Measurements from ENCODE around the gene SLC9B2.

SLC9B2 gene

DNA sequence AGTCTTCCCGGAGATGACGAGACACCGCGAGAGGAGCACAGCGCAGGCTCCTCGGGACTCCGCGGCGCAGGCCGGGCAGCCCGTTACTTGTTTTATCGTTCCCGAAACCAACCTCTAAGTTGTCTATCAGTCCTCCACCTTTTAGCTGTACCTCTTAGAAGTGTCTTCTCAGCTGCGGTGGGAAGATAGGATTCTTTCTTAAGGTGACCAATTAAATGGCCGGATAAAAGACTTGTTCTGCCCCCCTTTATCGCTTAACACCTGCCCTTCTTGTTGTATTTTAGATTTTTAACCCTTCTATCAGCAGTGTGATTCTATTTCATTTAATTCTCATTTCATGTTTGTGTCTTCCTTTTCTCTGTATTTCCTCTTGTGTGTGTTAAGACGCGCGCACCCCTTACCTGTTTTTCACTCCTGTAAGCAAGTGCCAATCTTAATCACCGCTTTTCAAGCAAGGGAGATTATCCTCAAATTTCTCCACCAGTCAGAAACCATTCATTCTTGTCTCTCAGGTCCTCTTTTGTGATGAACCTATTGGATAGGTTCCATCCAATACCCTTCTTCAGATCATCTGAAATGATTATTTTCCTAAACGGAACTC, at the start of gene SLC9B2:
Gene SLC9B2 (minus strand): TSS at position 15 of the 601 bp plus-strand sequence. CDS start 9,211 bp downstream, outside the sequence.
- peak; percentile 2 for DNase-seq

DNA sequence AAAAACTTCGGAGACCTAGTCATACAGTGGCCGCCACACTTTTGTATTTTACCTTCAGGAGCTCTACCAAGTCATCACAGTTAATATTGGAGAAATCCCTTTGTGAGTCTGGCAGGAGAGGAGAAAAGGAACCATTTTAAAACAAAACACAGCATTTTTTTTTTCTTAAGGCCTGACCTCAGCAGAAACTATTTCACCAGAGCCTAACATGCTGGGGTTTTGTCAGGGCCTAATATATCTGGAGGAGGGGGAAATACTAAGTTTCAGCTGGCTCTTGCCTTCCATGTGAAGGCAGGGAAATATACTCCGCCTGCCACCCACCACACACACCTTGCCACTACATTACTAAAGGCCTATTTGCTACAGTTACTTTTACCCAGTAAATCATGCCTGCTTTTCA, 49.6 kb upstream of the SLC9B2 start:
- DNase-seq = no peak

DNA sequence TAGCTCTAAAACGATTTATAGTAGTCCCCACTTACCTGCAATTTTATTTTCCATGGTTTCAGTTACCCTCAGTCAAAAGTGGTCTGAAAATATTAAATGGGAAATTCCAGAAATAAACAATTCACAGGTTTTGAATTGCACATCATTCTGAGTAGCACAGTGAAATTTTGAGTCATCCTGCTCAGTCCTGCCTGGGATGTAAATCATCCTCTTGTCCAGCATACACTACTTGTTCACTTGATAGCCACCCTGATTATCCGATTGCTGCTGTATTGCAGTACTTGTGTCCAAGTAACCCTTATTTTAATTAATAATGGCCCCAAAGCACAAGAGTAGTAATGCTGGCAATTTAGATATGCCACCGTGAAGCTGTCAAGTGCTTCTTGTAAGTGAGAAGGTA, 46.6 kb upstream of the SLC9B2 start:
- no peak for DNase-seq

DNA sequence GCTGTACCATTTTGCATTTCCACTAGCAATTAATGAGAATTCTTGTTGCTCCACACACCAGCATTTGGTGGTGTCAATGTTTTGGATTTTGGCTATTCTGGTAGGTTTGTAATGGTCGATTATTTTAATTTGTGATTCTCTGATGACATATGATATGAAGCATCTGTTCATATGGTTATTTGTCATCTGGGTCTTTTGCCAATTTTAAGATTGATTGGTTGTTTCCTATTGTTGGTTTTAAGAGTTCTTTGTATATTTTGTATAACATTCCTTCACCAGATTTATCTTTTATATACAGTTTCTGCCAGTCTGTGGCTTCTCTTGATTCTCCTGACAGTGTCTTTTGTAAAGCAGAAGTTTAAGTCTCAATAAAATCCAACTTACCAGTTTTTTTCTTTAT, 41.6 kb upstream of the SLC9B2 start:
- DNase-seq = no peak

DNA sequence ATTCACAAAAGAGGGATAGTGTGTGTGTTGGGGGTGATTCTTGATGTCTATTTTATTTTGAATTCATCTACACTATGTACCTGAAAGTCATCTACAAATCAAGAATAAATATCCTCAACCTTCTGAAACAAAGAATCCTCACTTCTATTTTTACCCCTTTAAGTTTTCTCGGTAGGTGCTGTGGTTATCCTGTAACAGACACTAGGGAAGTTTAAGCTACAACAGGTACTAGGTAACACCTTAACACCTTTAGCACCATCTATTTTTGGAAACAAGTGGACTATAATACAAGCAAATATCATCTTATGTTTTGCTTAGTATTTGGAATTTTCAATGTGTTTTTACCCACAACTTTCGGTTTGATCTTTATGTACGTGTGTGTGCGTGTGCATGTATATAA, 35.0 kb upstream of the SLC9B2 start:
- no peak for DNase-seq

GRCh38 chr4:103108542-103108941, 32.0 kb upstream of the SLC9B2 start:
- no peak for DNase-seq

- DNase-seq = no peak
Measured at GRCh38 chr4:103105558-103106356, 29.2 kb upstream of the SLC9B2 start.

DNA sequence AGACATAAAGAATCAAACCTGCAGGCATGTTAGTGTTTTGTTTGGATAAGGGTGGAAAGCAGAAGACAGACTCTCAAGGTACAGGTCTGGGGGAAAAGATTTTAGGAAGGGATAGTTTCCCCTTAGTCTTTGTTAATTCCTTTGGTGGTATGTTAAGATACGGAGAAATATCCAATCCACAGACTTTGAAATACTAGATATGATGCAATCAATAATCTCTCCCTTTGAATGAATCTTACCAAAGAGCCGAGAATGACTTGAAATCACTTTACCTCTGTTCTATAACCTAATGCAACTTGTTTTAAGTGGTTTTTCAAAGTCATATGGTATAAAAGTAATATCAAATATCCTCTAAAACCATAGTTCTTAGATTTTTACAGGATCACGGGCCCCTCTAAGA, 28.3 kb upstream of the SLC9B2 start:
- DNase-seq = no peak

- DNase-seq = no peak
Measured at GRCh38 chr4:103100691-103101090, 24.1 kb upstream of the SLC9B2 start.

DNA sequence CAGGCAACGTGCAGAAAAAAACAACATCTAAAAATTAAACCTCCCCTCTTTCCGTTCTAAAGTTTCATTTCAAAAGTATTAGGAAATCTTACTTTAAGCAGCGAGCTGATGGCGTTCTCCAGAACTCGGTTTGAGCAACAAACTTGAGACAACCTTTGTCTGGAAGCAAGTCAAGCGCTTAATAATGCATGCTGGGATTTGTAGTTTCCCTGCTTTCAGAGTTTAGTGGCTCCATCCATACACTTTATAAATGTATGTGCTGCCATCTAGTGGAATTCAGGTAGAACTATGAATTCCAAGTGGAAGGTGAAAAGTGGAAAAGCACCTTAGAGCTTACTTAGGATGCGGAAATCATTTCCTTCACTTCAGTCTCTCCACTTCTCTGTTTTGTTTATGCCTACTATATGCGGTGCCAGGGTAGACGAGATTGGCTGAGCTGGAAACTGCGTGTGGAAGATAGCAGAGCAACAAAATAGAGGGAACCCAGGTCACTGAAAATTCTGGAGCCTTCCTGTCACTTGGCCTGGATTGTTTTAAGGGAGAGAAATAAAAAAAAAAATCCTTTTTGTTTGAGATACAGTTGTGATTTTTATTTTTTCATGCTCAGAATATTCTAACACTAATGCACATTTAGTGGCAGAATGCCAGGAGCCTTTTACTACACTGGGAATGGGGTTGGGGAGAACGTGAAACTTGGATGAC, 23.3 kb upstream of the SLC9B2 start, which contains the start of gene BDH2:
Gene BDH2 (minus strand): TSS at position 144 of the 702 bp plus-strand sequence. CDS start 3,580 bp downstream, outside the sequence.
- peak; percentile 56 for DNase-seq

GRCh38 chr4:103098756-103099440, 22.3 kb upstream of the SLC9B2 start:
- no peak for DNase-seq

DNA sequence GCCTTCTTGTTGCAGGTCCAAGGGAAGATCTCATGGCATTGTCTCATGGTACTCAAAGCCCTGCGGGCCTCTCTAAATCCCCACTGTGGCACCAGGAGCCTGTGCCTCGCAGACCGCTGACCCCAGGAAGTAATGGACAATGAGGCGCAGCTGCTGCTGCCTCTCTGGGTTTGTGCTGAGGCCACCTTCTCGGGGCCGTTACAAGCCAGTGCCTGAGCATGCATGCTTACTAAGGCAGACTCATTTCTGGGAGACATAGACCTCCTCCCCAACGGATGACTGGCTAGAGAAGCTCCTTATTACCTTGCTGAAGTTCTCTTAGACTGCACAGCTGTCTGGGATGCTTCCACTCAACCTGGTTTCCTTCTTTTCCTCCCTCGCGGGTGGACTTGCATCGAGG, 21.8 kb upstream of the SLC9B2 start:
- DNase-seq = no peak

DNA sequence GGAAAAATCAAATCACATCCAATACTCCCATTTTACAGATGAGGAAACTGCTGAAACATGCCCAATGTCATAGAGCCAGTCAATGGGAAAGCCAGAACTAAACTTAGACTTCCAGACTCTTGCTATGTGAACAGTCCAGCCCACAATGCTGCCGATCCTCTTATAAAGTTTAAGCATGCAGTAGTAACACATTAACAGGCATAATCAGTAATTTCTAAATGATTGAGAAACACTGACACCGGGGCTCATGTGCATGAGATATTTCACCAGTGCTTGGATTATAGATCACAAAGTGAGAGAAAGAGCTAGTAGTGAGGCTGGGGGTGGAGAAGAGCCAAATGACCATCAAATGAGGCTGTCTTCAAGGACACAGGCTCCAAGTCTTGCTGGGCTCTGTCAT, 20.6 kb upstream of the SLC9B2 start:
- DNase-seq = no peak

DNA sequence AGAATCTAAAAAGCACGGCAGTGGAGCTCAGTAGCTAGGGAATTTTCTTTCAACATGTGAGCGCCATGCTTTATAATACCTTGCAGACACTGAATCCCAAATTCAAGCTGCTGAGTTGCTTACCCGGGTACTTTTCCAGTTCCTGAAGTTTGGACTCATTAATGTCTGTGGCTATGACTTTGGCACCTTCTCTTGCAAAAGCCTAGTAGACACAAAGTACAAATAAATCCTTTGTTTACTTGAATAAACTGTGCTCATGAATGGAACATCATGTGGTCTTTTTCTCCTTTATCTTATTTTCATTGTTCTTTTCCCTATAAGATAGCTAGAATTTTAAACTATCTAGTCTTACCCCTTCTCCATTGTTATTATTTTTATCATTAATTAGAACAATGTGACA, 18.5 kb upstream of the SLC9B2 start:
- no peak for DNase-seq

- no peak for DNase-seq
Measured at GRCh38 chr4:103092245-103092644, 15.7 kb upstream of the SLC9B2 start.

- DNase-seq = peak; percentile 1
Measured at GRCh38 chr4:103091601-103092223, 15.2 kb upstream of the SLC9B2 start.

DNA sequence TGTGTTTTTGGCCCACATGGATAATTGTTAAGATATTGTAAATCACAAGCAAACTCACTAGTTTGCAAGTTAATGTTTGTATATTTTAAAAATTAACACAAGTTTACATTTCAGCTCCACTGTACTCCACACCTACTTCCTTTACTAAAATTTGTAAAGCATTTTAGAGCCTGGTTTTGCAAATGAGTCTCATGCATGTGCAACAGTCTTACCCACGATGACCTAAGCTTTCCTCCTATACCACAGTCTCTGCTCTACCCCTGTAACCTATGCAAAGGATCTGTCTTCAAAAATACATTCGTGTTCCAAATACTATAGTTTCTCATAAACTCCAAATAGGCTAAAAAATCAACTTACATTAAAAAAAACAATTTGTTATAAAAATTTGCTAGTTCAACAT, 12.9 kb upstream of the SLC9B2 start:
- DNase-seq = no peak

GRCh38 chr4:103086551-103086950, 10.0 kb upstream of the SLC9B2 start:
- DNase-seq = no peak

DNA sequence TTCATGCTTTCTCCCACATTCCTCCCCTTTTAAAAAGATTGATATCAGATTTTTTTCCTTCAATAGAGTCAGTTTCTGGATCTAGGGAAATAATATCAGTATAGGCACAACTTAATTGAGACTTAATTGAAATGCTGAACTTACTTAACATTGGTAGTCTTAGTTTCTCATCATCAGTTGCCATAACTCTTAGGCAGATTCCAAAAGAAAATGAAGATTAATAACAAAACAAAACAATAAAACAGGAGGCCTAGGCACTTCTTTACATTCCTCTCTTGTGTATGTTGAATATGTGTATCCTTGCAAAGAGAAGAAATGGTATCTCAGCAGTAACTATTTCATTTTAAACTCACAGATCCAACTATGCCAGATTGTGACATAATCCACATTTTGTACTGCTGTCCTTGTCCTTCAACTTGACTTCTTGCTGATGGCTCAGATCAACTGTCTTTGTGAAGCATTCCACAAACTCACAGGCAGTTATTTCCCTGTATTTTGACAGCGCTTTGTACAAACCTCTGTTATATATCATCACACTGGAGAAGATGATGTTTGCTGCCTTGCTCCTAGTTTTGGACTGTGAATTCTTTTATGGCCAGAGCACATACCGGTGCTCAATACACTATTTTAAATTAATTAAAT, 9.1 kb upstream of the SLC9B2 start:
- DNase-seq = no peak

DNA sequence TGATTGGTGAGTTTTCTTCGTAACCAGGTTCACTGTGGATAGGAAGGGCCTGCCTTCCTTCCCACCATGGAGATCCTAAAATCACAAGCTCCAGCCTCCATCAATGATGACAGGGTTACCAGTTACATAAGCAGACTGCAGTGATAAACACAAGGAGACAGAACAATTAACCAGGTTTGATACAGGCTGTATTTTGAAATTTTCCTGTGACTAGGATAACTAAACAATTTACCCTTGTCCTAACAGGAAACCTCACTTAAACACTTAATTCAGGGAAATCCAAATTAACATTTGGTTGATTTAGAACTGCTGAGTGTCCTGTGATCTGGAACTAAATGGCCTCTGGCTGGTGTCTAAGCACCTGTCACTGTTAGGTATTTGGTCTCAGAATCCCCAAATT, 3.1 kb upstream of the SLC9B2 start:
- no peak for DNase-seq

DNA sequence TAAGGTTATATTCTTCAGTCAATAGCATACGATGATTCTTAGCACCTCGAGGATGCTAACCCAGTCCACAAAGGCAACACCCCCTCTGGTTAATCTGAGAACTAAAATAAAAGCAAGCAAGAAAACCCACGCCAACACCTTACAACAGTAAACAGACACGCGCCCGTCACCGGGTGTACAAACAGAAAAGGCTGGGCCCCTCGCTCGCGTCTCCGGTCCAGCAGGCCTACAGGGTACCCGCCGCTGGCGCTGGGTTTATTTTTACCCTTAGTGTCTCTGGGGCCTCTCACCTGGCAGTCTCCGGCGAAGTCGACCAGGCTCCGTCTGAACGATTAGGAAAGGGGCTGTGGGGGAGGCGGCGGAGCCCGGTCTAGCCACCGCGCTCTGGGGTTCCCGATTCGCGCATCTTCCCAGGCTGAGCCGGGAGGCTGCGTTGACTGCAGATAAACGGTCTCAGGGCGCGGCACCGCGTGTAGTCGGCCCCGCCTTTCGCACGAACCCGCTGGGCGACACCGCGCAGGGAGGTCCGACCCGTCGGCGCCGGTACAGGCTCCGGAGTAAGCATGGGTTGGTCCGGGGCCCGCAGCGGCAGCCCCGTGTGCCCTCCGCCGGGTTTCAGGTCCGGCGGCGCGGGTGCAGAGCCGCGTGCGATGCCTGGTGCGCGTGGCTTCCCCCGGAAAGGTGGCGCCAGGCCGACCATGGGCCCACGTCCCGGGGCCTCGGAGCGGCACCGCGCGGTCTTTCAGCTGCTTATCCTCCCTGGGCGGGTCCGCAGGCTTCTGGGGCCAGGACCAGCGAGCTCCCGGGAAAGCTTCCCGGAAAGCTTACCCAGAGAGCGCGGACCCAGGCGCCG, 441 bp downstream of the SLC9B2 start:
- peak; percentile 5 for DNase-seq
